HL-60 (cell line): ENCODE data around the gene MAGED1.
A peak's percentile ranks its signal among the peaks of the same experiment; 100 is the strongest.

Experiments used
- DNase-seq, 2 experiments: peaks; one replicate each; pipeline ENCODE4 v3.0.0-alpha.2; 2010 to 2020; ENCODE audit warnings: low read depth in 1 of 2, low spot score in 1 of 2
- H3K27ac ChIP-seq: fragments of 250-450 bp; sonication (Bioruptor Pico); replicated peaks from 2 replicates; pipeline ENCODE4 v1.5.1; 2020; ENCODE audit warnings: mild to moderate bottlenecking, moderate library complexity
- H3K27me3 ChIP-seq: fragments of 250-450 bp; sonication (Bioruptor Pico); 2 replicates; pipeline ENCODE4 v1.5.1; 2021; ENCODE audit warnings: mild to moderate bottlenecking, moderate library complexity; ENCODE audit not compliant: insufficient read depth, poor library complexity, severe bottlenecking
- H3K4me3 ChIP-seq: replicated peaks from 2 replicates; pipeline ENCODE4 v1.5.1; 2011; ENCODE audit warnings: mild to moderate bottlenecking, control low read depth, low read length; ENCODE audit not compliant: insufficient read depth
- GABPA ChIP-seq: IDR thresholded peaks from 2 replicates; pipeline ENCODE4 v1.6.1; 2012; ENCODE audit warnings: low read depth
- POLR2AphosphoS5 ChIP-seq: IDR thresholded peaks from 2 replicates; pipeline ENCODE4 v1.6.1; 2012; ENCODE audit warnings: low read depth
- SPI1 ChIP-seq: IDR thresholded peaks from 2 replicates; pipeline ENCODE4 v1.6.1; 2012; ENCODE audit warnings: low read depth, mild to moderate bottlenecking, borderline replicate concordance
- TF ChIP-seq, protein P1 (sequence below): IDR thresholded peaks from 2 replicates; pipeline ENCODE4 v1.6.1; 2012; ENCODE audit warnings: low read depth; ENCODE audit not compliant: insufficient replicate concordance
- TF ChIP-seq, protein P2 (sequence below): IDR thresholded peaks from one replicate; pipeline ENCODE4 v1.5.1; 2011; ENCODE audit warnings: low read length, control low read depth, inconsistent platforms; ENCODE audit not compliant: insufficient read depth

Gene MAGED1

DNA sequence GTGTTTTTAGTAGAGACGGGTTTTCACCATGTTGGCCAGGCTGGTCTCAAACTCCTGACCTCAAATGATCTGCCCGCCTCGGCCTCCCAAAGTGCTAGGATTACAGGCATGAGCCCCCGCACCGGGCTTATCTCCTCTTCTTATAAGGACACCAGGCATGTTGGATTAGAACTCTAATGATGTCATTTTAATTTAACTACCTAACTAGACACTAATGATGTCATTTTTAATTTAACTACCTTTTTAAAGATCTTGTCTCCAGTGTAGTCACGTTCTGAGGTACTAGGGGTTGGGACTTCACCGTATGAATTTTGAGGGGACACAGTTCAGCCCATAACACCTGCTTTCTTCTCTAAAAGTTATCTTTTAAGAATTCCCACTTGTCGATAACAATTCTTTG, 37.7 kb upstream of the MAGED1 start:
- Histone ChIP-seq H3K27ac (no peak overlapping the region), H3K4me3 (no peak overlapping the region), H3K27me3 (no peaks in the 10 kb centered on the region)
- no peak for DNase-seq
- TF ChIP-seq POLR2AphosphoS5 = no peak
- no peak for TF ChIP-seq SPI1
- TF ChIP-seq, protein P1, sequence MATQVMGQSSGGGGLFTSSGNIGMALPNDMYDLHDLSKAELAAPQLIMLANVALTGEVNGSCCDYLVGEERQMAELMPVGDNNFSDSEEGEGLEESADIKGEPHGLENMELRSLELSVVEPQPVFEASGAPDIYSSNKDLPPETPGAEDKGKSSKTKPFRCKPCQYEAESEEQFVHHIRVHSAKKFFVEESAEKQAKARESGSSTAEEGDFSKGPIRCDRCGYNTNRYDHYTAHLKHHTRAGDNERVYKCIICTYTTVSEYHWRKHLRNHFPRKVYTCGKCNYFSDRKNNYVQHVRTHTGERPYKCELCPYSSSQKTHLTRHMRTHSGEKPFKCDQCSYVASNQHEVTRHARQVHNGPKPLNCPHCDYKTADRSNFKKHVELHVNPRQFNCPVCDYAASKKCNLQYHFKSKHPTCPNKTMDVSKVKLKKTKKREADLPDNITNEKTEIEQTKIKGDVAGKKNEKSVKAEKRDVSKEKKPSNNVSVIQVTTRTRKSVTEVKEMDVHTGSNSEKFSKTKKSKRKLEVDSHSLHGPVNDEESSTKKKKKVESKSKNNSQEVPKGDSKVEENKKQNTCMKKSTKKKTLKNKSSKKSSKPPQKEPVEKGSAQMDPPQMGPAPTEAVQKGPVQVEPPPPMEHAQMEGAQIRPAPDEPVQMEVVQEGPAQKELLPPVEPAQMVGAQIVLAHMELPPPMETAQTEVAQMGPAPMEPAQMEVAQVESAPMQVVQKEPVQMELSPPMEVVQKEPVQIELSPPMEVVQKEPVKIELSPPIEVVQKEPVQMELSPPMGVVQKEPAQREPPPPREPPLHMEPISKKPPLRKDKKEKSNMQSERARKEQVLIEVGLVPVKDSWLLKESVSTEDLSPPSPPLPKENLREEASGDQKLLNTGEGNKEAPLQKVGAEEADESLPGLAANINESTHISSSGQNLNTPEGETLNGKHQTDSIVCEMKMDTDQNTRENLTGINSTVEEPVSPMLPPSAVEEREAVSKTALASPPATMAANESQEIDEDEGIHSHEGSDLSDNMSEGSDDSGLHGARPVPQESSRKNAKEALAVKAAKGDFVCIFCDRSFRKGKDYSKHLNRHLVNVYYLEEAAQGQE = no peak
- TF ChIP-seq GABPA = no peak
- TF ChIP-seq, protein P2, sequence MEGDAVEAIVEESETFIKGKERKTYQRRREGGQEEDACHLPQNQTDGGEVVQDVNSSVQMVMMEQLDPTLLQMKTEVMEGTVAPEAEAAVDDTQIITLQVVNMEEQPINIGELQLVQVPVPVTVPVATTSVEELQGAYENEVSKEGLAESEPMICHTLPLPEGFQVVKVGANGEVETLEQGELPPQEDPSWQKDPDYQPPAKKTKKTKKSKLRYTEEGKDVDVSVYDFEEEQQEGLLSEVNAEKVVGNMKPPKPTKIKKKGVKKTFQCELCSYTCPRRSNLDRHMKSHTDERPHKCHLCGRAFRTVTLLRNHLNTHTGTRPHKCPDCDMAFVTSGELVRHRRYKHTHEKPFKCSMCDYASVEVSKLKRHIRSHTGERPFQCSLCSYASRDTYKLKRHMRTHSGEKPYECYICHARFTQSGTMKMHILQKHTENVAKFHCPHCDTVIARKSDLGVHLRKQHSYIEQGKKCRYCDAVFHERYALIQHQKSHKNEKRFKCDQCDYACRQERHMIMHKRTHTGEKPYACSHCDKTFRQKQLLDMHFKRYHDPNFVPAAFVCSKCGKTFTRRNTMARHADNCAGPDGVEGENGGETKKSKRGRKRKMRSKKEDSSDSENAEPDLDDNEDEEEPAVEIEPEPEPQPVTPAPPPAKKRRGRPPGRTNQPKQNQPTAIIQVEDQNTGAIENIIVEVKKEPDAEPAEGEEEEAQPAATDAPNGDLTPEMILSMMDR = no peak

DNA sequence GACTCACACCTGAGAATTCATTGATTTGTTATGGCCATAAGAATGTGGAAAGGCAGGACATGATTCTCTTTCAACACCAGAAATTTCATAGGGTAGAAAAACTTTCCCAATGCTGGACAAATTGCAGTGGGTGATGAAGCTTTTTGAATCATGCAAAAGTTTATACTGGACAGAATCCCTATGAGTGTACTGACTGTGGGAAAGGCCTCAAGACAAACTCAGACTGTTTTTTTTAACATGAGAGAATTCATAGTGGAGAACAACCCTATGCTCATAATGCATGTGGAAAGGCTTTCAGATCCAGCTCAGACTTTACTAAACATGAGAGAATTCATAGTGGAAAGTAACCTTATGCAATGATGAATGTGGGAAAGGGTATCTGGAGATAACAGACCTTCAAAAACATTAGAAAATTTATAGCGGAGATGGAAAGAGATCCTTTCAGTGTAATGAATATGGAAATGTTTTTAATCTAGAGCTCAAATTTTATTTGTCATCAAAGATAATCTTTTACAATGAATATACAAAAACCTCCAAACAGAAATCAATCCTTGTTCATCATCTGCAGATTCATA, 36.2 kb upstream of the MAGED1 start:
- Histone ChIP-seq H3K27ac (no peak overlapping the region), H3K27me3 (no peaks in the 10 kb centered on the region), H3K4me3 (no peak overlapping the region)
- no peak for DNase-seq
- TF ChIP-seq, protein P1 = no peak
- TF ChIP-seq SPI1 (no peak), POLR2AphosphoS5 (no peak), GABPA (no peak)
- TF ChIP-seq, protein P2 = no peak

DNA sequence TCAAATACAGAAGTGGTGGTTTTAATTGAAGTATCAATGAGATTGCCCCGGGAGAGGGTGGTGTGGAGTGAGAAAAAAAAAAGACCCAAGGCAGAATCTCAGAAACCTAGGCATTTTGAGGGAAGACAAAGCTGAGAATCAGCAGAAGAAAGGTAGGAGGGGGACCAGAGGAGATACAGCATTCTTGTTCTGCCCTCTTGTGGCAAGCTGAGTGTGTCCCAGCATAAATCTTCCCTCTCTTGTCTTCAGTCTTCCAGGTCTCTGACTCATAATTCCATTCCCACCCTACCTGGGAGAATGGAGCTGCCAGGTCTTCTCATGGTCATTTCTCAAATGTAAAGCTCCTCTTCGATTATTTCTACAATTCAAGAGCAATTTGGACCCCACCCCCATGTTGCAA, 32.7 kb upstream of the MAGED1 start:
- DNase-seq = peak in 1 of 2 experiments; percentile 1
- Histone ChIP-seq H3K27ac (no peak overlapping the region), H3K4me3 (no peak overlapping the region), H3K27me3 (no peaks in the 10 kb centered on the region)
- TF ChIP-seq POLR2AphosphoS5 (no peak), SPI1 (no peak), GABPA (no peak)
- TF ChIP-seq, protein P2 = no peak
- TF ChIP-seq, protein P1 = no peak
